Fibroblast of the aortic adventitia (primary cell): ENCODE data around the gene TTBK2. TPM values are rescaled to one million over a fixed set of nuclear protein-coding genes. Genes with fewer than 3 reads are reported as not detected.

Experiments
- DNase-seq: peaks from one replicate; pipeline ENCODE4 v3.0.0-alpha.2; 2010; ENCODE audit warnings: low read depth
- H3K4me3 ChIP-seq: 2 replicates; pipeline ENCODE4 v1.5.1; 2011; ENCODE audit warnings: low read depth, mild to moderate bottlenecking, control low read depth, low read length, moderate library complexity
- CTCF ChIP-seq: IDR thresholded peaks from 2 replicates; pipeline ENCODE4 v1.5.1; 2011; ENCODE audit warnings: mild to moderate bottlenecking, low read length, control low read depth, inconsistent platforms; ENCODE audit not compliant: insufficient read depth
- total RNA-seq: library from RNA; depleted of rRNA; stranded (reverse); fragments of >200 nt; gene quantifications from 2 replicates; pipeline ENCODE4 v1.2.3, GENCODE V29; 2012; ENCODE audit warnings: low replicate concordance

The TTBK2 gene
- total RNA-seq, 1 donor, result 14.3 TPM

- no peak for DNase-seq
- H3K4me3 ChIP-seq, result no peak overlapping the region
- no peak for TF ChIP-seq CTCF
These were observed 176.4 kb downstream of the TTBK2 start for GRCh38 chr15:42744195-42744594.

- TF ChIP-seq CTCF, result no peak
- no peak for DNase-seq
- H3K4me3 ChIP-seq, result no peak overlapping the region
These were observed 178.4 kb downstream of the TTBK2 start for GRCh38 chr15:42742149-42742548.

- TF ChIP-seq CTCF, result no peak
- no peak overlapping the region for H3K4me3 ChIP-seq
- DNase-seq, result peak; percentile 4
These were observed 178.9 kb downstream of the TTBK2 start for GRCh38 chr15:42741710-42742109.

- peak; percentile 48 for DNase-seq
- peak; percentile 42 for TF ChIP-seq CTCF
- peak overlapping the region; percentile 67 for H3K4me3 ChIP-seq
These were observed 182.8 kb downstream of the TTBK2 start for GRCh38 chr15:42737529-42738328.

- peak within 1 kb of the TSS; percentile 90 for H3K4me3 ChIP-seq
- DNase-seq, result peak; percentile 75
- no peak for TF ChIP-seq CTCF
These were observed 183.6 kb downstream of the TTBK2 start, which contains the start of gene CDAN1 for GRCh38 chr15:42736793-42737528. Gene CDAN1, minus strand, starts transcription at chr15:42737128. Its CDS starts 26 bp downstream, at chr15:42737102.

GRCh38 chr15:42736178-42736792 is 184.3 kb downstream of the TTBK2 start:
- H3K4me3 ChIP-seq, result peak overlapping the region; percentile 90
- no peak for TF ChIP-seq CTCF
- DNase-seq, result no peak
